IPS DF 19.7 (cell line): ENCODE measurements around the gene CNOT6L.

ENCODE experiments used
- DNase-seq: peaks from one replicate; pipeline ENCODE4 v3.0.0-alpha.2; 2013; ENCODE audit warnings: low read depth, low spot score

CNOT6L gene

GRCh38 chr4:77820649-77821561 is 1.7 kb upstream of the CNOT6L start:
- DNase-seq, result no peak

- no peak for DNase-seq
Observed at GRCh38 chr4:77819843-77820648, 878 bp upstream of the CNOT6L start.

- DNase-seq, result no peak
Observed at GRCh38 chr4:77819404-77819842, 255 bp upstream of the CNOT6L start.

- no peak for DNase-seq
Observed at GRCh38 chr4:77818073-77818601, 1.0 kb downstream of the CNOT6L start.

- DNase-seq, result no peak
Observed at GRCh38 chr4:77817304-77818072, 1.7 kb downstream of the CNOT6L start.

GRCh38 chr4:77816546-77816945 is 2.6 kb downstream of the CNOT6L start:
- DNase-seq, result no peak

GRCh38 chr4:77815636-77816035 is 3.5 kb downstream of the CNOT6L start:
- DNase-seq, result no peak

GRCh38 chr4:77805840-77806239 is 13.3 kb downstream of the CNOT6L start:
- DNase-seq, result no peak

GRCh38 chr4:77804471-77804870 is 14.7 kb downstream of the CNOT6L start:
- DNase-seq, result no peak

GRCh38 chr4:77802402-77802801 is 16.8 kb downstream of the CNOT6L start:
- no peak for DNase-seq

GRCh38 chr4:77801260-77801608 is 17.9 kb downstream of the CNOT6L start:
- no peak for DNase-seq

- DNase-seq, result no peak
Observed at GRCh38 chr4:77800483-77801259, 18.5 kb downstream of the CNOT6L start.

GRCh38 chr4:77800077-77800476 is 19.1 kb downstream of the CNOT6L start:
- no peak for DNase-seq

- no peak for DNase-seq
Observed at GRCh38 chr4:77798385-77798784, 20.8 kb downstream of the CNOT6L start.

- DNase-seq, result no peak
Observed at GRCh38 chr4:77797239-77797638, 21.9 kb downstream of the CNOT6L start.

GRCh38 chr4:77795326-77795725 is 23.8 kb downstream of the CNOT6L start:
- no peak for DNase-seq

GRCh38 chr4:77790146-77790545 is 29.0 kb downstream of the CNOT6L start:
- DNase-seq, result no peak

- DNase-seq, result no peak
Observed at GRCh38 chr4:77788990-77789389, 30.2 kb downstream of the CNOT6L start.

GRCh38 chr4:77787969-77788368 is 31.2 kb downstream of the CNOT6L start:
- no peak for DNase-seq

- no peak for DNase-seq
Observed at GRCh38 chr4:77785669-77786068, 33.5 kb downstream of the CNOT6L start.

GRCh38 chr4:77783895-77784294 is 35.3 kb downstream of the CNOT6L start:
- DNase-seq, result no peak
